RWPE1 (cell line): Measurements from ENCODE around the gene DICER1.

Source experiments
- CTCF ChIA-PET: fragments of 350-600 bp; sonication (Branson Sonifier 250); formaldehyde crosslinking; extraction: SDS; loops from one replicate; lab custom pipeline; 2021; lab: Yijun Ruan, JAX
- POLR2A ChIA-PET: fragments of 400-600 bp; formaldehyde crosslinking; extraction: SDS; loops from one replicate; lab custom pipeline; 2020; ENCODE audit warnings: antibody characterized with exemption; ENCODE audit not compliant: low non-redundant PET; lab: Yijun Ruan, JAX
- DNase-seq: peaks from one replicate; pipeline ENCODE4 v3.0.0; 2012; ENCODE audit warnings: low spot score
- H3K27ac ChIP-seq: fragments of 450-650 bp; 2 replicates; pipeline ENCODE4 v1.5.1; 2017
- TF ChIP-seq, protein P1 (sequence below): fragments of 450-650 bp; conservative IDR thresholded peaks from 2 replicates; pipeline ENCODE4 v1.5.1; 2017; ENCODE audit warnings: low read depth, mild to moderate bottlenecking

DICER1 gene

DNA sequence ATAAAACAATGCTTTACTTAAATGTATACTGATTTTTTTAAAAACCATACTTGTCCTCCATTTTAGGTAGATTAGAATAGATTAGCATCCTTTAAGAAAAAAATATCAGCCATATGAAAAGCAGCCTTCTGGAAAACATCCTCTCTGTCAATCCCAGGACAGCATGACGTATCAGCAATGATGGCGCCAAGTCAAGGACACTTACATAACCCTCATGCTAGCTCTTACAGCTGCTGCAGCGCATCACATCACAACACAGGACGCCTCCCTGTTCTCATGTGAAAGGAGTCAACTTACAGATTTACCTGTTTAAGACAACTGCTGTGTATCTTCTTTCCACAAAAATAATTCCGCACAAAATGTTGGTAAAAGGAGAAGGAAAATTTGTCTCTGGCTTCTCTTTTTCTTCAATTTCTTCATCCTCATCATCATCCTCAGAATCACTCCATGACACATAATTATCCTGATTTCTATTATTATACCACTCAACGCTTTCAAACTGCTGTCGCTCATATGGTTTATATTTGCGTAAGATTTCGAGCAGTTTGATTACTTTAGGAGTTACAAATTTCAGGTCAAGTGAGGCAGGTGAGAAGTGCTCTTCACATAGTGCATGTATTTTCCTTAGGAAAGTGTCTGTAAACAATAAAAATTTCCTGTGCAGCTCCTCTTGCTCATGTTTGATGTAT is 33.3 kb downstream of the DICER1 start:
- H3K27ac ChIP-seq = no peak overlapping the region
- CTCF ChIA-PET = no interaction called here
- POLR2A ChIA-PET = no interaction called here
- no peak for DNase-seq
- TF ChIP-seq, protein P1, sequence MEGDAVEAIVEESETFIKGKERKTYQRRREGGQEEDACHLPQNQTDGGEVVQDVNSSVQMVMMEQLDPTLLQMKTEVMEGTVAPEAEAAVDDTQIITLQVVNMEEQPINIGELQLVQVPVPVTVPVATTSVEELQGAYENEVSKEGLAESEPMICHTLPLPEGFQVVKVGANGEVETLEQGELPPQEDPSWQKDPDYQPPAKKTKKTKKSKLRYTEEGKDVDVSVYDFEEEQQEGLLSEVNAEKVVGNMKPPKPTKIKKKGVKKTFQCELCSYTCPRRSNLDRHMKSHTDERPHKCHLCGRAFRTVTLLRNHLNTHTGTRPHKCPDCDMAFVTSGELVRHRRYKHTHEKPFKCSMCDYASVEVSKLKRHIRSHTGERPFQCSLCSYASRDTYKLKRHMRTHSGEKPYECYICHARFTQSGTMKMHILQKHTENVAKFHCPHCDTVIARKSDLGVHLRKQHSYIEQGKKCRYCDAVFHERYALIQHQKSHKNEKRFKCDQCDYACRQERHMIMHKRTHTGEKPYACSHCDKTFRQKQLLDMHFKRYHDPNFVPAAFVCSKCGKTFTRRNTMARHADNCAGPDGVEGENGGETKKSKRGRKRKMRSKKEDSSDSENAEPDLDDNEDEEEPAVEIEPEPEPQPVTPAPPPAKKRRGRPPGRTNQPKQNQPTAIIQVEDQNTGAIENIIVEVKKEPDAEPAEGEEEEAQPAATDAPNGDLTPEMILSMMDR = no peak

DNA sequence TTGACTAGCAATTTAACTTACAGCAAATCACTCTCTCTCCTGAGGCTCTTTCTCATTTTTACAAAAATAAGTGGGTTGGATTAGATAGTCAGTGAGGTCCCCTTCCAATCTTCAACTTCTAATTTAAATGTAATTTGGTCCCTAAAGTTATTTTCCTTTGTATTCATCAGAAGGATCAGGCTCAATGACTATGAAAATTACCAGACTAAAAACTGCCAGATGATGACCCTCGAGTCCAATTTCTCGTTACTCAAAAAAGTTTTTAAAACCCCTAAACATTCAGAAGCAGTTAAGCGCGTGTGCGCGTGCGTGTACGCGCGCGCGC is 34.7 kb downstream of the DICER1 start:
- CTCF ChIA-PET = interaction anchor here (0.6 kb wide), 1 partner anchor 73 kb away, joined by 4 read pairs; no protein-coding TSS in a partner anchor
- TF ChIP-seq, protein P1 = no peak

DNA sequence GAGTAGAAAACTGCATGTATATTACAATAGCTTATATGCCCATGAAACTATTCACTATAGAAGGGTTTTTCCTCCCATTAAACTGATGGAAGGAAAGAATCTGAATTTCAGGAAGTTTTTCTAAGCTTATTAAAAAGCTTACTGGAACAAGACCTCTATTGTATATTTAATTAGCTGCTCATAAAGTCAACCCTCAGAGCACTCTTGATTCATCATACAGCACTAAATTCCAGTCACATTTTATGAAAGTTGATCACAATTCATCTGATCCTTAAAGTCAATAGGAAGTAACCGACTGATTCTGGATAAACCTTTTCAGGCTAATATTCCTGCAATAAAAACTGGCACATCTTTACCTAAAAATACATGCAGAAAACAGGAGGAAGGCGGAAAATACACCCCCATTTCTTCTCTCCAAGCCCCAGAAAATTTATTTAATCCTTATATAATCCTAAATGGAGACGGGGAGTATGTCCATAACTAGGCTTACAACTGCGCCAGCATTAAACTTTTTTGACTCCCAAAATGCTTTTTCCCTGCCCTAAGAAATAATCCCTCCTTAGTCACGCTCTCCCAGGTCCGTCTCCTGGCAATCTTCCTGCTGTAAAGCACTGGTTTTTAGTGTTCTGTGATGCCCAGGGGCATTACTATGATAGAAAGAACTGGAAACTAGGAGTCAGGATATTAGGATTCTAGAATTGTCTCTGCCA is 35.3 kb downstream of the DICER1 start:
- CTCF ChIA-PET = interaction anchor here (0.6 kb wide), 1 partner anchor 824 kb away, joined by 3 read pairs; no protein-coding TSS in a partner anchor
- no peak overlapping the region for H3K27ac ChIP-seq
- no peak for DNase-seq
- TF ChIP-seq, protein P1 = no peak
- POLR2A ChIA-PET = interaction anchor here (0.6 kb wide), 1 partner anchor 266 kb away, joined by 3 read pairs; no protein-coding TSS in a partner anchor

More for the DNA sequence above, 34.7 kb downstream of the DICER1 start:
- H3K27ac ChIP-seq = no peak overlapping the region
- POLR2A ChIA-PET = no interaction called here
- no peak for DNase-seq

DNA sequence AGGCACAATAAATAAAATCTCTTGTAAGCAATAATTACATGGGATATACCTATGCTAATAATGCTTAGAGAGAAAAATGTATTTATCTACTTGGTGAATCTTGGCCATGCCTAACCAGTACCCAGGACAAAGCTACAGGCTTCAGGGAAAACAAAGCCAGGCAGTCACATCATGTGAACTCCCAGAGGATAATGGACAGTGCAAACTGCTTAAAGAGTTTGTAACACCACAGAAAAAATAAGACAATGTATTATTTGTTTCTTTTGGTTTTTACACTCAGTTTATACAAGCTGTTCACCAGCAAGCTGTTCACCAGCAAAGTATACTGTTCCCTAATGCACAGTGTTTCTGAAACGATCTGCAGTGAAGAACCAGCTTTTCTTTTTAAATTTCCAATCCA is 38.0 kb downstream of the DICER1 start:
- CTCF ChIA-PET = interaction anchor here (0.6 to 0.9 kb wide), 3 partner anchors 20 to 308 kb away, joined by 4 to 5 read pairs (median 4); no protein-coding TSS in a partner anchor
- DNase-seq = no peak
- TF ChIP-seq, protein P1 = no peak
- H3K27ac ChIP-seq = no peak overlapping the region
- POLR2A ChIA-PET = no interaction called here

DNA sequence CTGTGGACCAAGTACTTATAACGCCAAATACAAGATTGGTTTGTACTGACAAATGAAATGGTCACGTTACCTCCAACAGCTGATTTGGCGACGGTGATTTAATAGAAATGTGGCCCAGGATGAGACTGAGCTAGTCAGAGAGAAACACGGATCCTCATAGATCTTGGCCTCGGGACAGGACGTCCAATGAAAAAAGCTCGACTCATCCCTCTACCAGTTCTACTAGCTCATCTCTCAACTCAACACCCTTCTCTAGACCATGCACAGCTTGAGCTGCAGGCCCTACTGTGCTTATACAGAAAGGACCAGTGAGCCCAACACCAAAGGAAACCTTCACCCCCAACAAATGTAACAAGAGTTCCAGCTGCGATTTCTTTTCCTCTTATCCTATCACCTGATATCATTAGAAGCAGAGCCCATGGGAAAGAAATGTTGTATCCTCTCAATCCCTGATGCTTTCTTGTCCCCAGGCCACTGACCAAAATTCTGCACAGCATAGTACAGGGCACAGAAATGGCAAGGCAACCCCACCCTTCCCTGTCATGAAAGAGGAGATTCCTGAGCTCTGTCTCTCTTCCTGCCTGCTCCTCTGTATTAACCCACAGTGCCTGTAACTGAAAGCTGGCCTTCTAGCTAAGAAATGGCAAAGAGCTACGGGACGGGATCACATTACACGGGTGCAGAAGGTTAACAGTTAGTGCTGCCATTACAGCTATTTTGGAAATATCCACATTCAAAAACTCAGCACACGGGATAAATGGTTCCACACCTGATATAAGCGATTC is 39.2 kb downstream of the DICER1 start:
- POLR2A ChIA-PET = no interaction called here
- TF ChIP-seq, protein P1 = no peak

DNA sequence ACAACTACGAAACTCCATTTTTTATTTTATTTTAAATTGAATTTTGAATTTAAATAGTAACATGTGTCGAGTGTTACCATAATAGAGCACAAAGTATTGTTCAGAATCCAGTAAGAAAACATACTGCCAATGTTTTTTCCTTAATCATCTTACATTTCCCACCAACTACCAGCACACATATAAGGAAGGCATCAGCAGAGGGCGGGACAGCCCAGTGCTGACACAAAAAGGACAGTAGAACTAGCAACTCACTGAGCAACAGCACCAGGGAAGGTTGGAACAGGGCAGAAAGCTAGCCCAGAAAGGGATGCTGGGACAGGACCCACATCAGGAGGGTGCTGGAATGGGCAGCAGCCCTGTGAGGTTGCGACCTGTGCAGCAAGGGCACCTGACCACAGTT is 43.9 kb downstream of the DICER1 start:
- no peak for DNase-seq
- CTCF ChIA-PET = no interaction called here
- POLR2A ChIA-PET = no interaction called here
- H3K27ac ChIP-seq = no peak overlapping the region
- TF ChIP-seq, protein P1 = no peak

More for the DNA sequence above, 39.2 kb downstream of the DICER1 start:
- CTCF ChIA-PET = interaction anchor here (0.8 to 0.9 kb wide), 2 partner anchors 20 to 309 kb away, joined by 3 to 4 read pairs; no protein-coding TSS in a partner anchor
- no peak overlapping the region for H3K27ac ChIP-seq
- DNase-seq = no peak
